CD14-positive monocyte (primary cell): ENCODE data around the gene PITPNM2. TPM values are rescaled to one million over a fixed set of nuclear protein-coding genes. Genes with fewer than 3 reads are reported as not detected.
A peak's percentile ranks its signal among the peaks of the same experiment; 100 is the strongest.

Experiments used
- DNase-seq, 3 donors: peaks; one replicate each; pipeline ENCODE4 v3.0.0-alpha.2; 2011 to 2022
- H2AFZ ChIP-seq: 2 replicates; pipeline ENCODE4 v1.6.0; 2012; ENCODE audit warnings: mild to moderate bottlenecking, low read depth, low read length, inconsistent platforms; ENCODE audit not compliant: insufficient read depth, poor library complexity, severe bottlenecking
- H3K27ac ChIP-seq, 2 donors: 1 replicate in 1 of 2; 2 replicates in 1 of 2; pipeline ENCODE4 v1.5.1; 2012 to 2013; ENCODE audit warnings: low read length in 2 of 2, control low read depth in 1 of 2, inconsistent platforms in 1 of 2, low read depth in 1 of 2, mild to moderate bottlenecking in 1 of 2
- H3K27me3 ChIP-seq, 2 donors: one replicate each; pipeline versions ENCODE4 v1.6.0 to v1.6.1; 2011 to 2013; ENCODE audit warnings: low read length in 2 of 2; ENCODE audit not compliant: control insufficient read depth in 2 of 2, insufficient read depth in 2 of 2
- H3K36me3 ChIP-seq, 2 donors: replicated peaks in 1 of 2; 1 replicate in 1 of 2; 2 replicates in 1 of 2; pipeline versions ENCODE4 v1.5.1 to v1.6.1; 2012 to 2013; ENCODE audit warnings: low read length in 2 of 2, control low read depth in 1 of 2, inconsistent platforms in 1 of 2, mild to moderate bottlenecking in 1 of 2; ENCODE audit not compliant: insufficient read depth in 2 of 2, control insufficient read depth in 1 of 2
- H3K4me1 ChIP-seq, 2 donors: 1 replicate in 1 of 2; 2 replicates in 1 of 2; pipeline versions ENCODE4 v1.5.1 to v1.6.1; 2012 to 2013; ENCODE audit warnings: low read length in 2 of 2, control low read depth in 1 of 2, inconsistent platforms in 1 of 2, mild to moderate bottlenecking in 1 of 2, moderate library complexity in 1 of 2; ENCODE audit not compliant: insufficient read depth in 2 of 2, control insufficient read depth in 1 of 2
- H3K4me2 ChIP-seq: replicated peaks from 2 replicates; pipeline ENCODE3; 2012; ENCODE audit warnings: low read length, moderate library complexity, mild to moderate bottlenecking; ENCODE audit not compliant: poor library complexity, severe bottlenecking; ENCODE audit errors: extremely low read depth
- H3K4me3 ChIP-seq, 3 experiments: fragments of 200-600 bp in 1 of 3; sonication (generic) in 1 of 3; replicated peaks in 1 of 3; 1 replicate in 2 of 3; 2 replicates in 1 of 3; pipeline ENCODE4 v1.5.1; 2011 to 2013; ENCODE audit warnings: low read length in 3 of 3, mild to moderate bottlenecking in 3 of 3, control low read depth in 2 of 3, low read depth in 2 of 3, inconsistent platforms in 1 of 3, moderate library complexity in 1 of 3
- H3K79me2 ChIP-seq: 2 replicates; pipeline ENCODE4 v1.6.0; 2012; ENCODE audit warnings: mild to moderate bottlenecking, control low read depth, inconsistent platforms, low read length, moderate library complexity; ENCODE audit not compliant: insufficient read depth
- H3K9ac ChIP-seq: 2 replicates; pipeline ENCODE4 v1.6.0; 2017; ENCODE audit warnings: low read length, mild to moderate bottlenecking; ENCODE audit not compliant: insufficient read depth, poor library complexity, severe bottlenecking
- H3K9me3 ChIP-seq, 2 donors: replicated peaks in 1 of 2; 1 replicate in 1 of 2; 2 replicates in 1 of 2; pipeline versions ENCODE4 v1.5.1 to v1.6.1; 2012 to 2013; ENCODE audit warnings: low read length in 2 of 2, control low read depth in 1 of 2; ENCODE audit not compliant: control insufficient read depth in 1 of 2, insufficient read depth in 1 of 2
- H4K20me1 ChIP-seq: 2 replicates; pipeline ENCODE4 v1.6.0; 2012; ENCODE audit warnings: mild to moderate bottlenecking, low read length, control low read depth, moderate library complexity; ENCODE audit not compliant: insufficient read depth
- H3K27ac Mint-ChIP-seq, 7 donors: one replicate each; pipeline ENCODE4 v1.8.0; 2020; ENCODE audit warnings: mild to moderate bottlenecking in 7 of 7, mixed read lengths in 7 of 7, moderate library complexity in 6 of 7, inconsistent platforms in 2 of 7
- H3K27me3 Mint-ChIP-seq, 3 donors: one replicate each; pipeline ENCODE4 v1.8.0; 2021 to 2022; ENCODE audit warnings: low read depth in 3 of 3, mild to moderate bottlenecking in 3 of 3, mixed read lengths in 3 of 3, moderate library complexity in 3 of 3, inconsistent platforms in 1 of 3
- H3K36me3 Mint-ChIP-seq, 2 donors: one replicate each; pipeline ENCODE4 v1.8.0; 2020; ENCODE audit warnings: mixed read lengths in 2 of 2, inconsistent platforms in 1 of 2, mild to moderate bottlenecking in 1 of 2
- H3K4me1 Mint-ChIP-seq: one replicate; pipeline ENCODE4 v1.8.0; 2020; ENCODE audit warnings: mild to moderate bottlenecking, mixed read lengths
- H3K4me3 Mint-ChIP-seq, 2 donors: one replicate each; pipeline ENCODE4 v1.8.0; 2020; ENCODE audit warnings: mild to moderate bottlenecking in 2 of 2, mixed read lengths in 2 of 2, moderate library complexity in 1 of 2
- H3K9me3 Mint-ChIP-seq, 7 donors: one replicate each; pipeline ENCODE4 v1.8.0; 2020 to 2022; ENCODE audit warnings: mixed read lengths in 7 of 7, mild to moderate bottlenecking in 6 of 7, moderate library complexity in 6 of 7, inconsistent platforms in 2 of 7
- WGBS: methylation state at CpG from one replicate; pipeline ENCODE4 v1.1.5; 2013; ENCODE audit warnings: missing lambda C conversion rate; ENCODE audit not compliant: insufficient coverage; 5-methylcytosine and 5-hydroxymethylcytosine counted together
- intact Hi-C, 2 donors: fragments of 100-400 bp; cut with micrococcal nuclease; formaldehyde crosslinking; loops; one replicate each; pipeline versions ENCODE4 v1.15.0 to v1.15.1; 2023
- polyA minus RNA-seq: library from RNA; depleted of rRNA, polyadenylated mRNA; stranded (reverse); fragments of >200 nt; gene quantifications from 2 replicates; pipeline ENCODE4 v1.2.3, GENCODE V29; 2012
- polyA plus RNA-seq, 3 donors: library from polyadenylated mRNA; depleted of rRNA in 1 of 3; unstranded in 2 of 3; stranded (reverse) in 1 of 3; fragments of 300-500 nt in 2 of 3; fragments of >200 nt in 1 of 3; fragmentation: Illumina TruSeq in 2 of 3; gene quantifications; 1 replicate in 2 of 3; 2 replicates in 1 of 3; pipeline ENCODE4 v1.2.3, GENCODE V29; 2012 to 2021
- total RNA-seq, 12 experiments: library from RNA in 1 of 12; stranded (reverse) in 1 of 12; fragments of 120-200 nt in 1 of 12; gene quantifications; one replicate each; pipeline ENCODE4 v1.2.4 and lab custom pipeline; 2013 to 2026; ENCODE audit warnings: mixed read lengths in 6 of 12, inconsistent platforms in 1 of 12
- TF ChIP-seq, protein P1 (sequence below): fragments of 200-600 bp; IDR thresholded peaks from one replicate; pipeline ENCODE4 v1.8.0; 2022; ENCODE audit warnings: antibody characterized with exemption, mild to moderate bottlenecking

PITPNM2 gene
- total RNA-seq (2013) = 0.52 TPM
- polyA plus RNA-seq (under 1 TPM in 2 of 3 donors, not detected in 1; 0.08 to 0.67 TPM), polyA minus RNA-seq (0.42 and 0.72 TPM in 2 replicates), total RNA-seq (lab: John Stamatoyannopoulos, UW) (0.41 to 4.8 (median 2.4) reads per million in 11 experiments)

DNA sequence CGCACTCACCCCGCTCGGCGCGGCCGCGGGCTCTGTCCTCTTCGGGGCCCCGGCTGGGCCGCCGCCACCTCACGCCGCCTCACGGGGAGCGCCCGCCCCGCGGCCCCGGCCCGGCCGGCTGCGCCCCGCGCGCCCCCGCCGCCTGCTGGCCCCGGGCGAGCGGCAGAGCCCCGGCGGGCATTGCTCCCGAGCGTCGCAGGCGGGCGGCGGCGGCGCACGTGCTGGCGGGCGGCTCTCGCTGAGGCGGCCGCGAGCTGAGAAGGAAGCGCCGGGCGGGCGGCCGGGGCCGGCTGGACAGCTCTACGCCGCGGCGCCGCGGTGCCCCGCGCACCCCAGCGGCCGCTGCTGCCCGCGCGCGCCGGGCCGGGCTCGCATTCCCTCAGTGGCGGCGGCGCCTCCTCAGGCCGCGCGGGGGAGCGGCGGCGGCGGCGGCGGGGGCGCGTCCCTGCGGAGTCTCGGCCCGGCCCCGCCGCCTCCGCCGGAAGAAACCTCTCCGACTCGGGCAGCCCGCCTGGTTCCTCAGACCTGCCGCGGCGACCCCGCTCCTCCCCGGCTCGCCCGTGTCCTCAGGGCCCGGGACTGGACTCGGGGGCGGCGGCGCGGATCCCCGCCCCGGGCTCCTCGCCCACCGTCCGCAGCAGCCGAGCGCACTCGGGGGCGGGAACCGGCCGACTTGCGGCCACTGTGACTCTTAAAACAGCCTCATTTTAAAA lies at the start of gene PITPNM2:
PITPNM2 (minus strand) TSS at position 347 of the 713 bp plus-strand sequence. CDS start 116,500 bp downstream, outside the sequence.
- intact Hi-C loops = loop anchor here (2.0 to 5.0 kb wide), 3 partner anchors 64 to 170 kb away; partner anchors contain the start of gene ARL6IP4 (in 1 of the 2)
- H3K9me3 ChIP-seq = no peaks in the 10 kb centered on the region
- H3K9ac ChIP-seq = peak within 1 kb of the TSS; percentile 67

DNA sequence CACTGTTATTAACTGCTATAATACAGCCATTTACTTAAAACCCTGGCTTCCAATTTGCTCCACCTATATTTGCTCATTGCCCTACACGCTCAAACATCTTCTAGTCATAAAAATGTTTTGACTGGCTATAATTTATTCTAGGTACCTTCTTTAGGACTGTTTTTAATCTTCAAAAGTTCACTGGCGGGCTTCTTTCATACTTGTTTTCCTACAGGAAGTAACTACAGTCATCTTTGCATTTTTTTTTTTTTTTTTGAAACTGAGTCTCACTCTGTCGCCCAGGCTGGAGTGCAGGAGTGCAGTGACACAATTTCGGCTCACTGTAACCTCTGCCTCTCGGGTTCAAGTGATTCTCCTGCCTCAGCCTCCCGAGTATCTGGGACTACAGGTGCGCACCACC lies 49.5 kb upstream of the PITPNM2 start:
- no CpG with 5 or more reads among the region's 7 CpGs for WGBS
- H3K4me1 Mint-ChIP-seq = no peaks in the 10 kb centered on the region
- H3K27ac Mint-ChIP-seq = peak overlapping the region in 2 of 7 donors; percentile 5 to 16
- TF ChIP-seq, protein P1, sequence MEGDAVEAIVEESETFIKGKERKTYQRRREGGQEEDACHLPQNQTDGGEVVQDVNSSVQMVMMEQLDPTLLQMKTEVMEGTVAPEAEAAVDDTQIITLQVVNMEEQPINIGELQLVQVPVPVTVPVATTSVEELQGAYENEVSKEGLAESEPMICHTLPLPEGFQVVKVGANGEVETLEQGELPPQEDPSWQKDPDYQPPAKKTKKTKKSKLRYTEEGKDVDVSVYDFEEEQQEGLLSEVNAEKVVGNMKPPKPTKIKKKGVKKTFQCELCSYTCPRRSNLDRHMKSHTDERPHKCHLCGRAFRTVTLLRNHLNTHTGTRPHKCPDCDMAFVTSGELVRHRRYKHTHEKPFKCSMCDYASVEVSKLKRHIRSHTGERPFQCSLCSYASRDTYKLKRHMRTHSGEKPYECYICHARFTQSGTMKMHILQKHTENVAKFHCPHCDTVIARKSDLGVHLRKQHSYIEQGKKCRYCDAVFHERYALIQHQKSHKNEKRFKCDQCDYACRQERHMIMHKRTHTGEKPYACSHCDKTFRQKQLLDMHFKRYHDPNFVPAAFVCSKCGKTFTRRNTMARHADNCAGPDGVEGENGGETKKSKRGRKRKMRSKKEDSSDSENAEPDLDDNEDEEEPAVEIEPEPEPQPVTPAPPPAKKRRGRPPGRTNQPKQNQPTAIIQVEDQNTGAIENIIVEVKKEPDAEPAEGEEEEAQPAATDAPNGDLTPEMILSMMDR = no peak
- H3K4me3 Mint-ChIP-seq = no peak overlapping the region
- Histone ChIP-seq H3K9me3 (no peaks in the 10 kb centered on the region), H4K20me1 (no peaks in the 10 kb centered on the region), H3K4me2 (no peak overlapping the region), H3K27ac (no peak overlapping the region), H3K79me2 (no peaks in the 10 kb centered on the region), H3K27me3 (no peaks in the 10 kb centered on the region), H2AFZ (no peak overlapping the region), H3K4me3 (no peak overlapping the region), H3K9ac (no peak overlapping the region), H3K36me3 (peaks cover 65 to 91% of the 10 kb centered on the region in 2 donors), H3K4me1 (no peaks in the 10 kb centered on the region)
- peaks cover 0 to 2% (median 0%) of the 10 kb centered on the region in 3 donors for H3K27me3 Mint-ChIP-seq
- peaks cover 58 to 93% of the 10 kb centered on the region in 2 donors for H3K36me3 Mint-ChIP-seq
- no peaks in the 10 kb centered on the region for H3K9me3 Mint-ChIP-seq
- intact Hi-C loops = no loop called here
- no peak for DNase-seq

More for the DNA sequence above, at the start of gene PITPNM2:
- Mint-ChIP-seq H3K4me1 (peaks cover 16% of the 10 kb centered on the region), H3K36me3 (peaks cover 26 to 28% of the 10 kb centered on the region in 2 donors), H3K9me3 (peaks cover 0 to 3% (median 0%) of the 10 kb centered on the region in 7 donors), H3K4me3 (peak within 1 kb of the TSS; percentile 78 to 88), H3K27ac (peak within 1 kb of the TSS in 4 of 7 donors; percentile 8 to 74 (median 50)), H3K27me3 (peaks cover 18 to 28% (median 21%) of the 10 kb centered on the region in 3 donors)
- Histone ChIP-seq H2AFZ (peak within 1 kb of the TSS; percentile 86), H3K4me1 (peaks cover 13 to 14% of the 10 kb centered on the region in 2 donors), H4K20me1 (no peaks in the 10 kb centered on the region), H3K79me2 (no peaks in the 10 kb centered on the region), H3K4me2 (peak within 1 kb of the TSS; percentile 95), H3K4me3 (peak within 1 kb of the TSS; percentile 23 to 81 (median 45)), H3K27ac (no peak within 1 kb of the TSS), H3K36me3 (peaks cover 5 to 8% of the 10 kb centered on the region in 2 donors), H3K27me3 (peaks cover 11 to 23% of the 10 kb centered on the region in 2 donors)
- DNase-seq = peak; percentile 38 to 73 (median 67)
- under 1% methylated on average over 109 of the region's 119 CpGs for WGBS
- TF ChIP-seq, protein P1 = peak; percentile 37
